Nephron progenitor cell (in vitro differentiated cells): Measurements from ENCODE around the gene DNAJB5.
A peak's percentile ranks its signal among the peaks of the same experiment; 100 is the strongest.
"Not testable (repeated sequence)": the region's sequence is repeated elsewhere in the genome, so short reads cannot be mapped to it uniquely, and the experiment has no call there.

Experiments
- DNase-seq: peaks from one replicate; pipeline ENCODE4 v3.0.0; 2021
- H3K27ac Mint-ChIP-seq: 2 replicates; pipeline ENCODE4 v1.8.0; 2021; ENCODE audit warnings: mild to moderate bottlenecking, moderate library complexity, mixed read lengths
- H3K27me3 Mint-ChIP-seq: 2 replicates; pipeline ENCODE4 v1.8.0; 2021; ENCODE audit warnings: mild to moderate bottlenecking, low read depth, mixed read lengths; ENCODE audit not compliant: poor library complexity
- H3K36me3 Mint-ChIP-seq: 2 replicates; pipeline ENCODE4 v1.8.0; 2021; ENCODE audit warnings: low read depth, mixed read lengths
- H3K4me1 Mint-ChIP-seq: 2 replicates; pipeline ENCODE4 v1.8.0; 2021; ENCODE audit warnings: mixed read lengths
- H3K4me3 Mint-ChIP-seq: 2 replicates; pipeline ENCODE4 v1.8.0; 2021; ENCODE audit warnings: mild to moderate bottlenecking, moderate library complexity, mixed read lengths
- H3K9me3 Mint-ChIP-seq: 2 replicates; pipeline ENCODE4 v1.8.0; 2021; ENCODE audit warnings: mild to moderate bottlenecking, moderate library complexity, mixed read lengths
- CTCF ChIP-seq: fragments of 200-600 bp; sonication (generic); IDR thresholded peaks from 2 replicates; pipeline ENCODE4 v1.5.0; 2021; ENCODE audit warnings: antibody characterized with exemption

DNAJB5 gene

DNA sequence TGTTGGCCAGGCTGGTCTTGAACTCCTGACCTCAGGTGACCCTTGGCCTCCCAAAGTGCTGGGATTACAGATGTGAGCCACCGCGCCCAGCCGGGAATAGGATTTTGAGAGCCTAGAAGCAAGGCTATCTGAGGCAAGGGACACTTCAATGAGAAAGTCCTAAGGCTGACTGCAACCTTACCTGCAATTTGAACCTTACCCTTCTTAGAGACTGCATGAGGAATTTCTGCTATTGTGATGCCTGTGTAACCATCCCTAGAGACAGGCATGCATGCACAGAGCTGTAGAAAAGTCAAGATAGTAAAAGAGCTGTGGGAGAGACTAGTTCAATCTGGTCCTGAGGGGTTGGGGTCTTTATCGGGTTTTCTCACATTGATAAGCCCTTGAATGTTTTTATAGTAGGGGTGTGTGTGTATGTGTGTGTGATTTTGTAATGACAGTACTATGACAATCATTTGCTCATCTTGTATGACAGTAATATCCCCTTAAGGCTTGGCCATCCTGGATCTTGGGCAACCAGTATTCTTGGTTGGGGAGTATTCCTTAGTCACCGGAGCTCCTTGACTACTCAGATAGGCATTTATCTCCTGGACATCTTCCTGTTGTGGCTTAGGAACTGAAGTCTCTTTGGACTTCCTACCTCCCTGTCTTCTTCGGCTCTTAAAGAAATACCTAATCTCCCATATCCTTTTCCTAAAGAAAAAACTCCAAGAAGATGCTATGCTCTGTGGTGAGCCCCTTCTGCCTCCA is 11.2 kb downstream of the DNAJB5 start:
- H3K36me3 Mint-ChIP-seq = peaks cover 10% of the 10 kb centered on the region
- TF ChIP-seq CTCF = no peak
- peaks cover 40% of the 10 kb centered on the region for H3K4me1 Mint-ChIP-seq
- DNase-seq = no peak
- H3K4me3 Mint-ChIP-seq = no peak overlapping the region
- H3K27ac Mint-ChIP-seq = no peak overlapping the region
- no peaks in the 10 kb centered on the region for H3K9me3 Mint-ChIP-seq
- peaks cover 2% of the 10 kb centered on the region for H3K27me3 Mint-ChIP-seq

- peaks cover 7% of the 10 kb centered on the region for H3K36me3 Mint-ChIP-seq
- H3K4me1 Mint-ChIP-seq = peaks cover 36% of the 10 kb centered on the region
- no peak for TF ChIP-seq CTCF
- DNase-seq = no peak
- no peak overlapping the region for H3K4me3 Mint-ChIP-seq
- no peaks in the 10 kb centered on the region for H3K9me3 Mint-ChIP-seq
- no peak overlapping the region for H3K27ac Mint-ChIP-seq
- H3K27me3 Mint-ChIP-seq = peaks cover 2% of the 10 kb centered on the region
These were observed 11.7 kb downstream of the DNAJB5 start for GRCh38 chr9:35001285-35001677.

DNA sequence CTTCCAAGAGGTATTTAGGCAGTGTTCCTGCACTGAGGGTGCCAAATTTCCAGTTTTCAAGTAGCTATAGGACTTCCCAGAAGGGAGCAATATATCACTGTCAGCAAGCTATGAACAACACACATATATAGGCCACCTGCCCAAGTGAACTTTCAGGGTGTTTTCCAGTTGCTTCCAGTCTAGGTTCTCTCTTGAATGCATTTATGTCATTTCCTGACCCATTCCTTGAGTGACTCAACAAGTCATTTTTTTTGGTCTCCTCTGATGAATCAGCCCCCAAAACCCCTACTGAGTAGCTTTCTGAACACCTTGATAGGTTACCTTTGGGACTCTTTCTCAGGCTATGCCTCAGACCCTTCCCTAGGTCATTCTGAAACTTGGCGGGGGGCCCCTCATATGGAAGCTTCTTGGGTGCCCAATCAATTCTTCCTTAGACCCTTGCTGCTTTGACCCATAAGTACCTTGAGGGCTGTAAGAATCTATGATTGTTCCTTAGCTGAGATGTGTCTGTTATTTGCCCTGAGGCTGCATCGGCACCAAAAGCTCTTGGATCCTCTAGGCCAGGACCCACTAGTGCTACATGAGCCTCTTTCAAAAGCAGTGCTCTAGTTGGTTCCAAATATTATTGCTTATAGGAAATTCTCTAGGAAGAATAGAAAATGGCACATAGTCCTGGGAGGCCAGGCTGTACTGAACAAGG is 12.4 kb downstream of the DNAJB5 start:
- peaks cover 2% of the 10 kb centered on the region for H3K27me3 Mint-ChIP-seq
- H3K4me3 Mint-ChIP-seq = no peak overlapping the region
- no peak for DNase-seq
- peaks cover 29% of the 10 kb centered on the region for H3K4me1 Mint-ChIP-seq
- H3K36me3 Mint-ChIP-seq = peaks cover 3% of the 10 kb centered on the region
- H3K27ac Mint-ChIP-seq = no peak overlapping the region
- no peaks in the 10 kb centered on the region for H3K9me3 Mint-ChIP-seq
- TF ChIP-seq CTCF = no peak

DNA sequence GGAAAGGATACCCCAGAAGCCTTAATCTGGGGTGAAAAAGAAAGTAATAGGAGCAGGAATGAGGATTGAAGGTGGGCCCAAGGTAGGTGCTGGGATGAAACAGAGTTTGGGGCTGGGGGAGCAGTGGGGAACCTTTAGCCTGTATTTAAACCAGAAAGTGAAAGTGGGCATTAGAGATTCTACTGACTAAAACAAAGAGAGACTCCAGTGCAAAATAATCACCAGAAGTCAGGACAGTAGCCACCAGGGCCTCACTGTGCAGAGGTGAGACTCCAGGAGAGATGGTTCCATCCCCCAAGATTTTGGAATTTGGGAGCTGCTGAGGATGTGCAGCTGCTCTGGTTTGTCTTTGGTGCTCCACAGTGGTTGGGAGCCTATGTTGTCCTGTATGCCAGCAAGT is 13.1 kb downstream of the DNAJB5 start:
- Mint-ChIP-seq H3K27ac (no peak overlapping the region), H3K4me1 (peaks cover 23% of the 10 kb centered on the region), H3K9me3 (no peaks in the 10 kb centered on the region), H3K36me3 (no peaks in the 10 kb centered on the region), H3K4me3 (no peak overlapping the region), H3K27me3 (peaks cover 2% of the 10 kb centered on the region)
- TF ChIP-seq CTCF = no peak
- no peak for DNase-seq

- DNase-seq, H3K27me3 Mint-ChIP-seq, H3K4me3 Mint-ChIP-seq: not testable (repeated sequence)
- H3K36me3 Mint-ChIP-seq = peaks cover 10% of the 10 kb centered on the region
- H3K9me3 Mint-ChIP-seq = peaks cover 11% of the 10 kb centered on the region
- H3K4me1 Mint-ChIP-seq = peaks cover 14% of the 10 kb centered on the region
- H3K27ac Mint-ChIP-seq = peak overlapping the region; percentile 23
These were observed 14.8 kb downstream of the DNAJB5 start for GRCh38 chr9:35004299-35004698.

- no peak for TF ChIP-seq CTCF
- H3K27ac Mint-ChIP-seq = no peak overlapping the region
- H3K27me3 Mint-ChIP-seq = peaks cover 12% of the 10 kb centered on the region
- H3K9me3 Mint-ChIP-seq = peaks cover 59% of the 10 kb centered on the region
- peaks cover 63% of the 10 kb centered on the region for H3K36me3 Mint-ChIP-seq
- no peak for DNase-seq
- no peak overlapping the region for H3K4me3 Mint-ChIP-seq
- peaks cover 8% of the 10 kb centered on the region for H3K4me1 Mint-ChIP-seq
These were observed 20.9 kb downstream of the DNAJB5 start for GRCh38 chr9:35010351-35010958.
